HepG2 (cell line): Measurements from ENCODE around the gene DNMT3A. TPM values are rescaled to one million over a fixed set of nuclear protein-coding genes. Genes with fewer than 3 reads are reported as not detected.

Source experiments
- ATAC-seq: fragments of 200-7000 bp; cut with Tn5 transposase; 3 replicates; pipeline ENCODE4 v1.9.1; 2020; ENCODE audit warnings: mild to moderate bottlenecking, moderate library complexity
- BruUV-seq: library from RNA; stranded (reverse); fragments of 400-500 nt; replicated peaks from 2 replicates; lab custom pipeline; 2021; lab: Mats Ljungman, UMichigan
- CTCF ChIA-PET: fragments of 300-600 bp; formaldehyde crosslinking; extraction: SDS; loops from one replicate; lab custom pipeline; 2021; ENCODE audit warnings: low total read pairs, inconsistent platforms, low intra/inter-chr PET ratio; lab: Yijun Ruan, JAX
- POLR2A ChIA-PET: fragments of 350-600 bp; sonication (Branson Sonifier 250); formaldehyde crosslinking; loops from one replicate; lab custom pipeline; 2020; ENCODE audit warnings: antibody characterized with exemption, inconsistent platforms; lab: Yijun Ruan, JAX
- DNase-seq: peaks from one replicate; pipeline ENCODE4 v3.0.0-alpha.2; 2015; ENCODE audit warnings: low spot score
- FAIRE-seq: peaks from 3 replicates; lab custom pipeline; 2011; peaks lifted over from hg19 to GRCh38; lab: Jason Lieb, UNC
- H2AFZ ChIP-seq: one replicate; pipeline ENCODE4 v1.6.1; 2011; ENCODE audit warnings: low read length, inconsistent platforms
- H3K27ac ChIP-seq: fragments of 300-600 bp; 3 replicates; pipeline ENCODE4 v1.8.0; 2011; ENCODE audit warnings: mixed run types, mild to moderate bottlenecking, mixed read lengths, low read length, inconsistent platforms; ENCODE audit not compliant: insufficient read depth; ENCODE audit errors: extremely low read length
- H3K27me3 ChIP-seq, 2 experiments: fragments of 200-600 bp in 1 of 2; 2 replicates in 1 of 2; 3 replicates in 1 of 2; pipeline versions ENCODE4 v1.6.0 to v1.8.0; 2011; ENCODE audit warnings: low read length in 2 of 2, mild to moderate bottlenecking in 2 of 2, moderate library complexity in 2 of 2, inconsistent platforms in 1 of 2; ENCODE audit not compliant: insufficient read depth in 2 of 2, control insufficient read depth in 1 of 2
- H3K36me3 ChIP-seq, 2 experiments: fragments of 200-600 bp in 1 of 2; replicated peaks in 1 of 2; 2 replicates in 1 of 2; 3 replicates in 1 of 2; pipeline versions ENCODE4 v1.5.1 to v1.8.0; 2011; ENCODE audit warnings: low read length in 2 of 2, inconsistent platforms in 1 of 2; ENCODE audit not compliant: insufficient read depth in 2 of 2, control insufficient read depth in 1 of 2
- H3K4me1 ChIP-seq: 2 replicates; pipeline ENCODE4 v1.5.1; 2012; ENCODE audit warnings: low read length, inconsistent platforms; ENCODE audit not compliant: insufficient read depth
- H3K4me2 ChIP-seq: 2 replicates; pipeline ENCODE4 v1.6.0; 2011; ENCODE audit warnings: low read depth, low read length, inconsistent platforms
- H3K4me3 ChIP-seq, 3 experiments: fragments of 200-600 bp in 1 of 3; sonication (generic), shearing (Covaris generic) in 1 of 3; replicated peaks in 1 of 3; 2 replicates each; pipeline ENCODE4 v1.5.1; 2011 to 2016; ENCODE audit warnings: low read length in 3 of 3, inconsistent platforms in 2 of 3, low read depth in 2 of 3, mild to moderate bottlenecking in 2 of 3, control low read depth in 1 of 3, mixed read lengths in 1 of 3; ENCODE audit not compliant: insufficient read depth in 1 of 3
- H3K79me2 ChIP-seq: one replicate; pipeline ENCODE4 v1.6.1; 2011; ENCODE audit warnings: low read length, inconsistent platforms; ENCODE audit not compliant: insufficient read depth
- H3K9ac ChIP-seq: 2 replicates; pipeline ENCODE4 v1.6.0; 2011; ENCODE audit warnings: mild to moderate bottlenecking, low read depth, low read length, inconsistent platforms; ENCODE audit not compliant: insufficient read depth
- H3K9me3 ChIP-seq: 2 replicates; pipeline ENCODE4 v1.5.1; 2012; ENCODE audit warnings: mild to moderate bottlenecking, low read length
- H4K20me1 ChIP-seq: 2 replicates; pipeline ENCODE4 v1.6.0; 2011; ENCODE audit warnings: inconsistent platforms, mild to moderate bottlenecking, low read length, moderate library complexity; ENCODE audit not compliant: insufficient read depth
- BHLHE40 ChIP-seq: IDR thresholded peaks from 2 replicates; pipeline ENCODE4 v1.6.1; 2011; ENCODE audit warnings: low read length, improper control_type of control experiment
- CBX1 ChIP-seq: IDR thresholded peaks from one replicate; pipeline ENCODE4 v1.6.1; 2016; ENCODE audit warnings: antibody characterized with exemption, low read depth
- GZF1 ChIP-seq: sonication (generic); formaldehyde crosslinking; IDR thresholded peaks from 2 replicates; pipeline ENCODE4 v1.5.1; 2020; ENCODE audit warnings: mild to moderate bottlenecking, missing genetic modification reagents
- MTA1 ChIP-seq: sonication (generic); formaldehyde crosslinking; IDR thresholded peaks from 2 replicates; pipeline ENCODE4 v1.4.0; 2020; ENCODE audit warnings: missing genetic modification reagents, mild to moderate bottlenecking, borderline replicate concordance
- RAD21 ChIP-seq: fragments of 450-650 bp; formaldehyde crosslinking; IDR thresholded peaks from 2 replicates; pipeline ENCODE4 v1.5.0; 2020; ENCODE audit warnings: mild to moderate bottlenecking
- SCMH1 ChIP-seq: sonication (generic); formaldehyde crosslinking; IDR thresholded peaks from 2 replicates; pipeline ENCODE4 v1.9.0; 2021; ENCODE audit warnings: missing genetic modification reagents, mild to moderate bottlenecking, borderline replicate concordance
- SP1 ChIP-seq, 2 experiments: fragments of 450-650 bp in 1 of 2; sonication (generic) in 1 of 2; formaldehyde crosslinking in 1 of 2; IDR thresholded peaks; 2 replicates each; pipeline versions ENCODE4 v1.4.0 to v1.6.1; 2016 to 2020; ENCODE audit warnings: missing genetic modification reagents in 1 of 2
- ZNF256 ChIP-seq: sonication (generic); formaldehyde crosslinking; conservative IDR thresholded peaks from 2 replicates; pipeline ENCODE4 v1.4.0; 2020; ENCODE audit warnings: missing genetic modification reagents
- WGBS: methylation state at CpG from one replicate; pipeline ENCODE4 v1.1.6; 2017; ENCODE audit warnings: low lambda C conversion rate; 5-methylcytosine and 5-hydroxymethylcytosine counted together
- in situ Hi-C: cut with HindIII; loops from 2 replicates; pipeline ENCODE4 v1.10.0; 2017; ENCODE audit warnings: low pct_unique_long_range_greater_than_20kb; ENCODE audit not compliant: extremely low pct_ligation_motif_present
- intact Hi-C: fragments of 100-400 bp; cut with micrococcal nuclease; formaldehyde crosslinking; loops from one replicate; pipeline ENCODE4 v1.10.0; 2022; ENCODE audit not compliant: unreplicated experiment
- polyA plus RNA-seq, 8 experiments: library from polyadenylated mRNA; depleted of rRNA in 3 of 8; stranded (reverse) in 7 of 8; unstranded in 1 of 8; fragments of >200 nt; fragmentation: Illumina TruSeq in 4 of 8; extraction: Trizol in 4 of 8; gene quantifications; 2 replicates each; pipeline versions ENCODE4 v1.2.1 to v1.2.3, GENCODE V29; 2011 to 2016; ENCODE audit warnings: low read depth in 4 of 8, missing spikeins in 1 of 8, mixed read lengths in 1 of 8; ENCODE audit not compliant: insufficient read depth in 1 of 8
- total RNA-seq, 5 experiments: library from RNA; depleted of rRNA; stranded (reverse); fragments of >200 nt; fragmentation: Illumina TruSeq; extraction: Trizol; gene quantifications; 2 replicates each; pipeline ENCODE4 v1.2.3, GENCODE V29; 2016; ENCODE audit warnings: low read depth in 1 of 5
- TF ChIP-seq, protein P1 (sequence below): sonication (generic); formaldehyde crosslinking; IDR thresholded peaks from 2 replicates; pipeline ENCODE4 v1.4.0; 2020; ENCODE audit warnings: missing genetic modification reagents, borderline replicate concordance
- TF ChIP-seq, protein P2 (sequence below): fragments of 450-650 bp; IDR thresholded peaks from 2 replicates; pipeline ENCODE4 v1.6.1; 2016

DNMT3A gene
- total and polyA plus RNA-seq, 2 of the 13 experiments (the other 11 are each of a cell fraction or from before 2014, with no cell fraction given), result 14.7 to 29.1 TPM

DNA sequence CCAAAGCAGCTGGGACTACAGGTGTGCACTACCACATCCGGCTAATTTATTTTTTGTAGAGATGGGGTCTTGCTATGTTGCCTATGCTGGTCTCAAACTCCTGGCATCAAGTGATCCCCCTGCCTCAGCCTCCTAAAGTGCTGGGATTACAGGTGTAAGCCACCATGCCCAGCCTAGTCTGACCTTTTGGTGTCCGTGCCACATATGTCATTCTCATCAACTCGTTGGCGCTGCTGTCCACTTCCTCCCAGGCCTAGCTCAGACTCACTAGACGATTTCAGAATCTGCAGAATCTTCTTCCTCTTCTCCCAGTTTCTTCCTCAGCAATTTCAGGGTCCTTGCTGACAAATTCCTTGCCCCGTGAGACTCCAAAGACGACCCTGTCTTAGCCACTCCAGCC, 39.8 kb upstream of the DNMT3A start (continued):
- TF ChIP-seq MTA1 (CRISPR knock-in tag), result no peak
- no peak for TF ChIP-seq RAD21 (CRISPR knock-in tag)
- no peak for TF ChIP-seq SP1 (IDR thresholded peaks at IDR 0.05)
- TF ChIP-seq SP1 (CRISPR knock-in tag; IDR thresholded peaks at IDR 0.05), result no peak

DNA sequence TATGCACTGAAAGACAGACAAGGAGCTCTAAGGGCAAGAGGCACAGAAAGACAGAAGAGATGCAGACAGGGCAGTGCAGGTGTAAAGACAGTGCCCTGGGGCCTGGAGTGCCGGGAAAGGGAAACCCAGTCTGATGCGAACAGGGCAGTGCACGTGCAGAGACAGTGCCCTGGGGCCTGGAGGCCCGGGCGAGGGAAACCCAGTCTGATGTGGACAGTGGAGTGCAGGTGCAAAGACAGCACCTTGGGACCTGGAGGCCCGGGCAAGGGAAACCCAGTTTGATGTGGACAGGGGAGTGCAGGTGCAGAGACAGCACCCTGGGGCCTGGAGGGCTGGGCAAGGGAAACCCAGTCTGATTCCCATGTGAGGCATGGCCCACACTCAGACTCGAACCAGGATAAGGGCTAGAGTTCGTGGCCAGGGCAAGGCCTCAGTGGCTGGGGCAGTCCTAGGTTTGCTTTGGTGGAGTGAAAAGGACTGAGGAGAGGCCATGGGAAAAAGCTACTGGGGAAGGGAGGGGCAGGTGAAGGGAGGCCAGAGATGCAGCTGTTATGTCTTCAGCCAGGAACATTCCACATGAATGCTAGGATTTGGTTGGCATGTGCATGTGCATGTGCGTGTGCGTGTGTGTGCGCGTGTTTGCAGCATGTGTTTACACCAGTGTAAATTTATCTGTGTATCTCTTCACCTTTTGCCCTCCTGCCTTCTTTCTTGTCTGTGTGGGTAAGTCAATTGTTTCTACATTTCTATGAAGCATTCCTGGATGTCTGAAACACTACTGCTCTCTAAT, 39.1 kb upstream of the DNMT3A start:
- ATAC-seq (no peak), DNase-seq (no peak), FAIRE-seq (no peak)
- no peak overlapping the region for H2AFZ ChIP-seq
- 0 out of 5 replicates have a peak, but pooled peaks cover 0 to 5% of the 10 kb centered on the region in 2 experiments for H3K27me3 ChIP-seq
- no peaks in the 10 kb centered on the region for H3K9me3 ChIP-seq
- H3K4me2 ChIP-seq, result no peak overlapping the region
- no peaks in the 10 kb centered on the region for H4K20me1 ChIP-seq
- H3K79me2 ChIP-seq, result no peaks in the 10 kb centered on the region
- no peak overlapping the region for H3K4me3 ChIP-seq
- POLR2A ChIA-PET, result no interaction called here
- 60% methylated on average over 12 of the region's 12 CpGs for WGBS
- H3K36me3 ChIP-seq, result no peaks in the 10 kb centered on the region
- H3K4me1 ChIP-seq, result peaks cover 15% of the 10 kb centered on the region
- TF ChIP-seq GZF1 (CRISPR knock-in tag) (no peak), ZNF256 (no peak), SCMH1 (CRISPR knock-in tag) (no peak), CBX1 (no peak), BHLHE40 (peak; percentile 24; the same call in 1 of the 2 replicates)
- TF ChIP-seq, protein P1, sequence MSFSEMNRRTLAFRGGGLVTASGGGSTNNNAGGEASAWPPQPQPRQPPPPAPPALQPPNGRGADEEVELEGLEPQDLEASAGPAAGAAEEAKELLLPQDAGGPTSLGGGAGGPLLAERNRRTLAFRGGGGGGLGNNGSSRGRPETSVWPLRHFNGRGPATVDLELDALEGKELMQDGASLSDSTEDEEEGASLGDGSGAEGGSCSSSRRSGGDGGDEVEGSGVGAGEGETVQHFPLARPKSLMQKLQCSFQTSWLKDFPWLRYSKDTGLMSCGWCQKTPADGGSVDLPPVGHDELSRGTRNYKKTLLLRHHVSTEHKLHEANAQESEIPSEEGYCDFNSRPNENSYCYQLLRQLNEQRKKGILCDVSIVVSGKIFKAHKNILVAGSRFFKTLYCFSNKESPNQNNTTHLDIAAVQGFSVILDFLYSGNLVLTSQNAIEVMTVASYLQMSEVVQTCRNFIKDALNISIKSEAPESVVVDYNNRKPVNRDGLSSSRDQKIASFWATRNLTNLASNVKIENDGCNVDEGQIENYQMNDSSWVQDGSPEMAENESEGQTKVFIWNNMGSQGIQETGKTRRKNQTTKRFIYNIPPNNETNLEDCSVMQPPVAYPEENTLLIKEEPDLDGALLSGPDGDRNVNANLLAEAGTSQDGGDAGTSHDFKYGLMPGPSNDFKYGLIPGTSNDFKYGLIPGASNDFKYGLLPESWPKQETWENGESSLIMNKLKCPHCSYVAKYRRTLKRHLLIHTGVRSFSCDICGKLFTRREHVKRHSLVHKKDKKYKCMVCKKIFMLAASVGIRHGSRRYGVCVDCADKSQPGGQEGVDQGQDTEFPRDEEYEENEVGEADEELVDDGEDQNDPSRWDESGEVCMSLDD (CRISPR knock-in tag), result no peak
- TF ChIP-seq, protein P2, sequence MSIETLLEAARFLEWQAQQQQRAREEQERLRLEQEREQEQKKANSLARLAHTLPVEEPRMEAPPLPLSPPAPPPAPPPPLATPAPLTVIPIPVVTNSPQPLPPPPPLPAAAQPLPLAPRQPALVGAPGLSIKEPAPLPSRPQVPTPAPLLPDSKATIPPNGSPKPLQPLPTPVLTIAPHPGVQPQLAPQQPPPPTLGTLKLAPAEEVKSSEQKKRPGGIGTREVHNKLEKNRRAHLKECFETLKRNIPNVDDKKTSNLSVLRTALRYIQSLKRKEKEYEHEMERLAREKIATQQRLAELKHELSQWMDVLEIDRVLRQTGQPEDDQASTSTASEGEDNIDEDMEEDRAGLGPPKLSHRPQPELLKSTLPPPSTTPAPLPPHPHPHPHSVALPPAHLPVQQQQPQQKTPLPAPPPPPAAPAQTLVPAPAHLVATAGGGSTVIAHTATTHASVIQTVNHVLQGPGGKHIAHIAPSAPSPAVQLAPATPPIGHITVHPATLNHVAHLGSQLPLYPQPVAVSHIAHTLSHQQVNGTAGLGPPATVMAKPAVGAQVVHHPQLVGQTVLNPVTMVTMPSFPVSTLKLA, result peak; percentile 47; the same call in 1 of the 2 replicates
- CTCF ChIA-PET, result no interaction called here
- H3K27ac ChIP-seq, result no peak overlapping the region
- in situ Hi-C loops, result no loop called here
- intact Hi-C loops, result no loop called here
- no TSS peak for BruUV-seq
- no peak overlapping the region for H3K9ac ChIP-seq
